ENCODE data around the gene TTN.

The TTN gene

DNA sequence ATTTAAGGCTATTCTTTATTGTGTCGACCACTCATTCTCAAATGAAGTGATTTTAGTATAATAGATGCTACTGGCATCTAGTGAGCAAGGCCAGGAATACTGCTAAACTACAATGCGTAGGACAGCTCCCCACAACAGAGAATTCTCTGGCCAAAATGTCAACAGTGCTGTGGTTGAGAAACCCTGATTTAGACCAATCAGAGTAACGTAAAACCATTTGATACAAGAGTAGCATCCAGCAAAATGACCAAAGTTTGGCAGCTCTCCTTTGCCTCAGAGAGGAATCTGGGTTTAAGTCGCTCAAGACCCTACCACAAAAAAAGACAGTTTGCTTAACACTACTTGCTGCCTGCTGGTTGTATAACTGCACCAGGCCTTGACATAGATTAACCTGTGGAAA is 37.0 kb upstream of the TTN start:
- H3K4me3 ChIP-seq (ENCODE audit: control insufficient read depth, low read depth, low read length), result no peak overlapping the region
- no peak for DNase-seq (ENCODE audit: low read depth)
- TF ChIP-seq, protein P1, sequence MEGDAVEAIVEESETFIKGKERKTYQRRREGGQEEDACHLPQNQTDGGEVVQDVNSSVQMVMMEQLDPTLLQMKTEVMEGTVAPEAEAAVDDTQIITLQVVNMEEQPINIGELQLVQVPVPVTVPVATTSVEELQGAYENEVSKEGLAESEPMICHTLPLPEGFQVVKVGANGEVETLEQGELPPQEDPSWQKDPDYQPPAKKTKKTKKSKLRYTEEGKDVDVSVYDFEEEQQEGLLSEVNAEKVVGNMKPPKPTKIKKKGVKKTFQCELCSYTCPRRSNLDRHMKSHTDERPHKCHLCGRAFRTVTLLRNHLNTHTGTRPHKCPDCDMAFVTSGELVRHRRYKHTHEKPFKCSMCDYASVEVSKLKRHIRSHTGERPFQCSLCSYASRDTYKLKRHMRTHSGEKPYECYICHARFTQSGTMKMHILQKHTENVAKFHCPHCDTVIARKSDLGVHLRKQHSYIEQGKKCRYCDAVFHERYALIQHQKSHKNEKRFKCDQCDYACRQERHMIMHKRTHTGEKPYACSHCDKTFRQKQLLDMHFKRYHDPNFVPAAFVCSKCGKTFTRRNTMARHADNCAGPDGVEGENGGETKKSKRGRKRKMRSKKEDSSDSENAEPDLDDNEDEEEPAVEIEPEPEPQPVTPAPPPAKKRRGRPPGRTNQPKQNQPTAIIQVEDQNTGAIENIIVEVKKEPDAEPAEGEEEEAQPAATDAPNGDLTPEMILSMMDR (IDR thresholded peaks at IDR 0.05; ENCODE audit: control insufficient read depth, insufficient read depth, low read depth, low read length, missing control alignments), result no peak

- TF ChIP-seq, protein P1 (IDR thresholded peaks at IDR 0.05; ENCODE audit: control insufficient read depth, insufficient read depth, low read depth, low read length, missing control alignments), result no peak
- no peak overlapping the region for H3K4me3 ChIP-seq (ENCODE audit: control insufficient read depth, low read depth, low read length)
- no peak for DNase-seq (ENCODE audit: low read depth)
Observed at GRCh38 chr2:178843697-178844096, 36.5 kb upstream of the TTN start.

DNA sequence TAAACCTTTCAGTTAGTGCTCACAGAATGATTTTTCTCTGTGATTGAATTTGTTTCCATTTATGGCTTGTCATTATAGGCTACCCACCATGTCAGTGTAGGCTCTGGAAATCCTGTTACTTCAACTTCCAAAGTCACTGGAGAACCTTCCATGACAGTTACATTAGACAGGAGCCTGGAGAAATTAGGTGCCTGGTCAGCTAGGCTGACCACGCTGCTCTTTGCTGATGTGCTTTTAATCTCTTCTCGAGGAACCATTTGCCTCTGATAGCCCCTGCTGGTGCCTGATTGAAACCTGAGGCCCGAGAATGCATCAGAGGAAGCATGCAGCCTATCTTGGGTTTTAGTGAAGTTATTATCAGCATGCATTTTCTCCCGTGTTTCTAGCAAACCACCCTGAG is 29.6 kb upstream of the TTN start:
- TF ChIP-seq, protein P1 (IDR thresholded peaks at IDR 0.05; ENCODE audit: control insufficient read depth, insufficient read depth, low read depth, low read length, missing control alignments), result no peak
- no peak overlapping the region for H3K4me3 ChIP-seq (ENCODE audit: control insufficient read depth, low read depth, low read length)
- no peak for DNase-seq (ENCODE audit: low read depth)

GRCh38 chr2:178834086-178834485 is 26.9 kb upstream of the TTN start:
- H3K4me3 ChIP-seq (ENCODE audit: control insufficient read depth, low read depth, low read length), result no peak overlapping the region
- no peak for DNase-seq (ENCODE audit: low read depth)
- TF ChIP-seq, protein P1 (IDR thresholded peaks at IDR 0.05; ENCODE audit: control insufficient read depth, insufficient read depth, low read depth, low read length, missing control alignments), result no peak

- TF ChIP-seq, protein P1 (IDR thresholded peaks at IDR 0.05; ENCODE audit: control insufficient read depth, insufficient read depth, low read depth, low read length, missing control alignments), result no peak
- H3K4me3 ChIP-seq (ENCODE audit: control insufficient read depth, low read depth, low read length), result no peak overlapping the region
- no peak for DNase-seq (ENCODE audit: low read depth)
Observed at GRCh38 chr2:178833382-178833781, 26.2 kb upstream of the TTN start.

- H3K4me3 ChIP-seq (ENCODE audit: control insufficient read depth, low read depth, low read length), result no peak overlapping the region
- DNase-seq (ENCODE audit: low read depth), result no peak
- TF ChIP-seq, protein P1 (IDR thresholded peaks at IDR 0.05; ENCODE audit: control insufficient read depth, insufficient read depth, low read depth, low read length, missing control alignments), result no peak
Observed at GRCh38 chr2:178830451-178830850, 23.2 kb upstream of the TTN start.

DNA sequence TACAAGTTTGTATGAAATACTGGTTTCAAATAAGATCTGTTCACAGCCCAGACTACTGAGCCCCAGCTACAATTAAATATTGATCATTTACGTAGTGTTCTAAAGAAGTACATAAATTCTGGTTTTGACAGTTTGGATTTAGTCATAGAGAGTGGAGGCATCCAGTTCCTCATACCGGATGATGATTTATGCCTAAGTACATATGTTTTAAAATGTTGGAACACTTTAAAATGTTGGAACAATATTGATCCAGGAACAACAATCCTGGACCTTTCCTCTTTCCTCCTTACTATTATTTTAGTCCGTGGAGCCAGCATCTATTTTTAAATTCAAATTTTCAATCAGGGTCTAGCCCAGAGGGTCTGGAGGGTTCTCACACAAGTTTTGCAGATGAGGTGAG is 22.8 kb upstream of the TTN start:
- no peak for DNase-seq (ENCODE audit: low read depth)
- TF ChIP-seq, protein P1 (IDR thresholded peaks at IDR 0.05; ENCODE audit: control insufficient read depth, insufficient read depth, low read depth, low read length, missing control alignments), result no peak
- no peak overlapping the region for H3K4me3 ChIP-seq (ENCODE audit: control insufficient read depth, low read depth, low read length)
